ACC112 (cell line): ENCODE data around the gene CLSTN2.

Experiments used
- H2AFZ ChIP-seq: fragments of 200-600 bp; sonication (generic); one replicate; pipeline ENCODE4 v1.6.0; 2017; ENCODE audit warnings: antibody characterized with exemption, low read length; ENCODE audit not compliant: unreplicated experiment
- H3K27ac ChIP-seq: fragments of 200-600 bp; sonication (generic); 2 replicates; pipeline ENCODE4 v1.5.1; 2014; ENCODE audit warnings: low read depth, mild to moderate bottlenecking, antibody characterized with exemption, low read length, moderate library complexity
- H3K27me3 ChIP-seq: fragments of 200-600 bp; sonication (generic); 2 replicates; pipeline ENCODE4 v1.6.1; 2014; ENCODE audit warnings: mild to moderate bottlenecking, antibody characterized with exemption, low read length, moderate library complexity, mixed read lengths; ENCODE audit not compliant: insufficient read depth
- H3K36me3 ChIP-seq: fragments of 200-600 bp; sonication (generic); 2 replicates; pipeline ENCODE4 v1.6.1; 2016; ENCODE audit warnings: mild to moderate bottlenecking, antibody characterized with exemption, low read length, moderate library complexity, mixed read lengths; ENCODE audit not compliant: insufficient read depth
- H3K4me1 ChIP-seq: fragments of 200-600 bp; sonication (generic); one replicate; pipeline ENCODE4 v1.6.1; 2016; ENCODE audit warnings: low read length, mixed read lengths; ENCODE audit not compliant: insufficient read depth, unreplicated experiment, control insufficient read depth
- H3K4me3 ChIP-seq: fragments of 200-600 bp; sonication (generic); 2 replicates; pipeline ENCODE4 v1.5.1; 2014; ENCODE audit warnings: mild to moderate bottlenecking, low read depth, low read length
- H3K79me2 ChIP-seq: fragments of 200-600 bp; sonication (generic); one replicate; pipeline ENCODE4 v1.6.0; 2016; ENCODE audit warnings: low read length; ENCODE audit not compliant: control insufficient read depth, unreplicated experiment, insufficient read depth

CLSTN2 gene

GRCh38 chr3:140298043-140298442 lies 363.1 kb downstream of the CLSTN2 start:
- H2AFZ ChIP-seq: no peak overlapping the region
- H3K36me3 ChIP-seq: no peaks in the 10 kb centered on the region

GRCh38 chr3:140298569-140299070 lies 363.6 kb downstream of the CLSTN2 start:
- Histone ChIP-seq H3K4me3 (no peak overlapping the region), H3K4me1 (peaks cover 11% of the 10 kb centered on the region), H3K36me3 (no peaks in the 10 kb centered on the region), H3K27me3 (peaks cover 10% of the 10 kb centered on the region; the same call in 1 of the 2 replicates), H2AFZ (no peak overlapping the region), H3K27ac (no peak overlapping the region), H3K79me2 (no peaks in the 10 kb centered on the region)

More at GRCh38 chr3:140298043-140298442, 363.1 kb downstream of the CLSTN2 start:
- Histone ChIP-seq H3K27me3 (0 out of 2 replicates have a peak, but pooled peaks cover 5% of the 10 kb centered on the region), H3K4me3 (no peak overlapping the region), H3K4me1 (peaks cover 16% of the 10 kb centered on the region), H3K79me2 (no peaks in the 10 kb centered on the region), H3K27ac (no peak overlapping the region)

- H3K36me3 ChIP-seq: no peaks in the 10 kb centered on the region
- H3K4me3 ChIP-seq: no peak overlapping the region
- no peaks in the 10 kb centered on the region for H3K4me1 ChIP-seq
- no peak overlapping the region for H3K27ac ChIP-seq
- H3K27me3 ChIP-seq: peaks cover 23% of the 10 kb centered on the region; the same call in 1 of the 2 replicates
- no peak overlapping the region for H2AFZ ChIP-seq
- no peaks in the 10 kb centered on the region for H3K79me2 ChIP-seq
Observed at GRCh38 chr3:140303875-140304274, 368.9 kb downstream of the CLSTN2 start.

- Histone ChIP-seq H3K79me2 (no peaks in the 10 kb centered on the region), H3K36me3 (no peaks in the 10 kb centered on the region), H3K4me3 (no peak overlapping the region), H2AFZ (no peak overlapping the region), H3K4me1 (no peaks in the 10 kb centered on the region), H3K27ac (no peak overlapping the region), H3K27me3 (peaks cover 14% of the 10 kb centered on the region; the same call in 1 of the 2 replicates)
Observed at GRCh38 chr3:140308535-140308934, 373.6 kb downstream of the CLSTN2 start.

GRCh38 chr3:140311428-140311827 lies 376.4 kb downstream of the CLSTN2 start:
- no peaks in the 10 kb centered on the region for H3K36me3 ChIP-seq
- peaks cover 8% of the 10 kb centered on the region for H3K27me3 ChIP-seq
- H3K4me3 ChIP-seq: no peak overlapping the region
- H2AFZ ChIP-seq: no peak overlapping the region
- no peak overlapping the region for H3K27ac ChIP-seq
- no peaks in the 10 kb centered on the region for H3K79me2 ChIP-seq
- no peaks in the 10 kb centered on the region for H3K4me1 ChIP-seq

- Histone ChIP-seq H3K27ac (no peak overlapping the region), H3K27me3 (peaks cover 19% of the 10 kb centered on the region), H3K4me1 (no peaks in the 10 kb centered on the region), H3K4me3 (no peak overlapping the region), H3K79me2 (no peaks in the 10 kb centered on the region), H2AFZ (no peak overlapping the region), H3K36me3 (no peaks in the 10 kb centered on the region)
Observed at GRCh38 chr3:140315955-140316354, 381.0 kb downstream of the CLSTN2 start.

- H3K4me1 ChIP-seq: no peaks in the 10 kb centered on the region
- no peaks in the 10 kb centered on the region for H3K79me2 ChIP-seq
- H3K36me3 ChIP-seq: no peaks in the 10 kb centered on the region
- no peak overlapping the region for H2AFZ ChIP-seq
- no peak overlapping the region for H3K27ac ChIP-seq
- no peak overlapping the region for H3K4me3 ChIP-seq
- H3K27me3 ChIP-seq: peaks cover 19% of the 10 kb centered on the region
Observed at GRCh38 chr3:140316466-140316865, 381.5 kb downstream of the CLSTN2 start.

- no peak overlapping the region for H3K4me3 ChIP-seq
- H3K36me3 ChIP-seq: no peaks in the 10 kb centered on the region
- no peaks in the 10 kb centered on the region for H3K4me1 ChIP-seq
- no peak overlapping the region for H2AFZ ChIP-seq
- peaks cover 20% of the 10 kb centered on the region for H3K27me3 ChIP-seq
- H3K27ac ChIP-seq: no peak overlapping the region
- no peaks in the 10 kb centered on the region for H3K79me2 ChIP-seq
Observed at GRCh38 chr3:140316868-140317400, 381.9 kb downstream of the CLSTN2 start.

- Histone ChIP-seq H3K27me3 (peaks cover 33% of the 10 kb centered on the region), H3K4me1 (no peaks in the 10 kb centered on the region), H2AFZ (no peak overlapping the region), H3K27ac (no peak overlapping the region), H3K4me3 (no peak overlapping the region), H3K36me3 (no peaks in the 10 kb centered on the region), H3K79me2 (no peaks in the 10 kb centered on the region)
Observed at GRCh38 chr3:140319739-140320138, 384.8 kb downstream of the CLSTN2 start.

GRCh38 chr3:140323561-140323960 lies 388.6 kb downstream of the CLSTN2 start:
- Histone ChIP-seq H3K27ac (no peak overlapping the region), H3K79me2 (no peaks in the 10 kb centered on the region), H2AFZ (no peak overlapping the region), H3K36me3 (no peaks in the 10 kb centered on the region), H3K27me3 (peaks cover 36% of the 10 kb centered on the region), H3K4me3 (no peak overlapping the region), H3K4me1 (no peaks in the 10 kb centered on the region)

GRCh38 chr3:140332131-140332530 lies 397.1 kb downstream of the CLSTN2 start:
- Histone ChIP-seq H3K4me1 (no peaks in the 10 kb centered on the region), H3K27me3 (0 out of 2 replicates have a peak, but pooled peaks cover 2% of the 10 kb centered on the region), H3K36me3 (no peaks in the 10 kb centered on the region), H2AFZ (no peak overlapping the region), H3K79me2 (no peaks in the 10 kb centered on the region), H3K4me3 (no peak overlapping the region), H3K27ac (no peak overlapping the region)
